Measurements from ENCODE around the gene PLEK.
"Not testable (repeated sequence)": the region's sequence is repeated elsewhere in the genome, so short reads cannot be mapped to it uniquely, and the experiment has no call there.

The PLEK gene

DNA sequence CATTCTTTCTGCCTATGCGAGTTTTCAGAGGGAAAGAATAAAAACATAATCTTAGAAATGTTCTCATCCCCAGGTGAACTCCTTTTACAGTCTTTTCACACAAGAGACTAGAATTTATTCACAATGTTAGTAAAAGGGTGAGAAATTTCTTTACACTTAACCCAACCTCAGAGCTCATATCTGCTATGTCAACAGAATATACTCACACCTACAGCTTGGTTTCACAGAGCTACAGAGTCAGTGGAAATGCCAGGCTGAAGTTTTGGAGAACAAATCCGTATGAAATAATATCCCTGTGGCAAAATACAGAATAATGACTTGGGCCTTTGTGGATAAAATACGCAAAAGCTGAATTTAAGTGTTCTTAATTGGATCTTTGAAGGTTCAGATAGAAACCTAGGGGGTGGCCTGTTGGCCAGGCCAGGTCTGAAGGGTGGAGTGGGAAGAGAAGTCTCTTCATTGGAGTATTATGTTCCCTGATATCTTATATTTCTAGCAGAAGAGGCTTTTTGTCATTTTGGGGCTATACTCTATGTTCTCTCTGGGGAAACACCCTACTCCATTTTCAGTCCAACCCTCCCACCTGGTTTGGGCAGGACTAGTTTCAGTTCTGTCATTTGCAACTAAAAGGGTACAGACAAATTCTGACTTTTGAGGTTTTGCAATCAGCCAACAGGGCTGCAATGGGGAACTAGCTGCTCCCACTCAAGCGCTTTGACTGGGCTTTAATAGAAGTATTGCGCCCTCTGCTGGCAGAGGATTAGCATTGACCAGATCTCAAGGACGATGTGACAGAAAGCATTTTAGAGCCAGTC is 76.3 kb downstream of the PLEK start:
- DNase-seq (ENCODE audit: low spot score) = peak; percentile 95

DNA sequence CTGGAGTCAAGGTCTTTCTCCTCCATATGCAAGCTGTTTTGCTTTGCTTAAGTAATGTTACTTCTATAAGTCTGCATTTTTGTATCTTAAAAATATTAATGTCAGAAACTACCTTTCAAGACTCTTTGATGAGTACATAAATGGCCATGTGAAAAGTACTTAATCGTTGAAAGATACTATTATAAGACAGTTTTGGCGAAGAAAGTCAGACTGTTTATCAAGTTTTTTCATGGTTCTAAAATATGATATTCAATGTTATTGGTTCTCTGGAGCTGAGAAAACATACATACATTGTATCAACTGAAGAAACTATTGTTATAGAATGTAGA is 76.9 kb downstream of the PLEK start:
- no peak for DNase-seq (ENCODE audit: low spot score)

DNA sequence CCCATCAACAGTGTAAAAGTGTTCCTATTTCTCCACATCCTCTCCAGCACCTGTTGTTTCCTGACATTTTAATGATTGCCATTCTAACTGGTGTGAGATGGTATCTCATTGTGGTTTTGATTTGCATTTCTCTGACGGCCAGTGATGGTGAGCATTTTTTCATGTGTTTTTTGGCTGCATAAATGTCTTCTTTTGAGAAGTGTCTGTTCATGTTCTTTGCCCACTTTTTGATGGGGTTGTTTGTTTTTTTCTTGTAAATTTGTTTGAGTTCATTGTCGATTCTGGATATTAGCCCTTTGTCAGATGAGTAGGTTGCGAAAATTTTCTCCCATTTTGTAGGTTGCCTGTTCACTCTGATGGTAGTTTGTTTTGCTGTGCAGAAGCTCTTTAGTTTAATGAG is 81.3 kb downstream of the PLEK start:
- DNase-seq (ENCODE audit: low spot score) = not testable (repeated sequence)

Measured in pons (tissue), 1 donor.